Pulmonary artery endothelial cell (primary cell): ENCODE data around the gene PTGER2. TPM values are rescaled to one million over a fixed set of nuclear protein-coding genes. Genes with fewer than 3 reads are reported as not detected.
A peak's percentile ranks its signal among the peaks of the same experiment; 100 is the strongest.

ENCODE experiments used
- DNase-seq: peaks from one replicate; pipeline ENCODE4 v3.0.0-alpha.2; 2011; ENCODE audit warnings: low read depth, low spot score
- total RNA-seq: library from RNA; depleted of rRNA; stranded (reverse); fragments of >200 nt; gene quantifications from 2 replicates; pipeline ENCODE4 v1.2.3, GENCODE V29; 2014

The PTGER2 gene
- total RNA-seq, 1 donor from 2014 or later: not detected

GRCh38 chr14:52336241-52336640, 22.1 kb downstream of the PTGER2 start:
- DNase-seq: no peak

GRCh38 chr14:52338051-52338681, 24.1 kb downstream of the PTGER2 start:
- peak; percentile 7 for DNase-seq

- DNase-seq: no peak
These were observed 25.1 kb downstream of the PTGER2 start for GRCh38 chr14:52339262-52339661.

- no peak for DNase-seq
These were observed 28.9 kb downstream of the PTGER2 start for GRCh38 chr14:52342849-52343596.

GRCh38 chr14:52346778-52347177, 32.7 kb downstream of the PTGER2 start:
- DNase-seq: no peak

GRCh38 chr14:52348279-52348678, 34.2 kb downstream of the PTGER2 start:
- DNase-seq: no peak

GRCh38 chr14:52348776-52349175, 34.7 kb downstream of the PTGER2 start:
- no peak for DNase-seq

- no peak for DNase-seq
These were observed 35.6 kb downstream of the PTGER2 start for GRCh38 chr14:52349731-52350130.

- no peak for DNase-seq
These were observed 36.3 kb downstream of the PTGER2 start for GRCh38 chr14:52350445-52350844.

- DNase-seq: no peak
These were observed 37.3 kb downstream of the PTGER2 start for GRCh38 chr14:52351233-52352060.

- no peak for DNase-seq
These were observed 38.0 kb downstream of the PTGER2 start for GRCh38 chr14:52352061-52352491.

- DNase-seq: no peak
These were observed 38.5 kb downstream of the PTGER2 start for GRCh38 chr14:52352569-52352968.

- DNase-seq: no peak
These were observed 40.1 kb downstream of the PTGER2 start for GRCh38 chr14:52354242-52354641.

- DNase-seq: no peak
These were observed 40.9 kb downstream of the PTGER2 start for GRCh38 chr14:52355016-52355431.

GRCh38 chr14:52355526-52355925, 41.4 kb downstream of the PTGER2 start:
- DNase-seq: no peak

GRCh38 chr14:52356025-52356424, 41.9 kb downstream of the PTGER2 start:
- no peak for DNase-seq

GRCh38 chr14:52360831-52361230, 46.7 kb downstream of the PTGER2 start:
- DNase-seq: no peak

- no peak for DNase-seq
These were observed 49.1 kb downstream of the PTGER2 start for GRCh38 chr14:52363041-52363704.

GRCh38 chr14:52363961-52364360, 49.8 kb downstream of the PTGER2 start:
- no peak for DNase-seq

GRCh38 chr14:52365071-52365470, 51.0 kb downstream of the PTGER2 start:
- DNase-seq: no peak

- DNase-seq: no peak
These were observed 52.7 kb downstream of the PTGER2 start for GRCh38 chr14:52366796-52367315.
